CD4-positive, alpha-beta T cell treated with Interleukin-2 at 100 ng/mL for 4 hours (primary cell): ENCODE results near the gene TVP23B.
A peak's percentile ranks its signal among the peaks of the same experiment; 100 is the strongest.
"Not testable (repeated sequence)": the region's sequence is repeated elsewhere in the genome, so short reads cannot be mapped to it uniquely, and the experiment has no call there.

Experiments
- DNase-seq: peaks from one replicate; pipeline ENCODE4 v3.0.0-alpha.2; 2020; ENCODE audit warnings: low spot score

Gene TVP23B

GRCh38 chr17:18780991-18781718 lies at the start of gene TVP23B:
Gene TVP23B, plus strand, starts transcription at chr17:18781183. Its CDS starts 111 bp downstream, at chr17:18781294.
- peak; percentile 93 for DNase-seq

GRCh38 chr17:18732438-18732837 lies 48.5 kb upstream of the TVP23B start:
- not testable (repeated sequence) for DNase-seq

- DNase-seq, result not testable (repeated sequence)
These were observed 47.6 kb upstream of the TVP23B start for GRCh38 chr17:18733350-18733749.

- not testable (repeated sequence) for DNase-seq
These were observed 41.2 kb upstream of the TVP23B start for GRCh38 chr17:18739616-18740391.

- not testable (repeated sequence) for DNase-seq
These were observed 39.8 kb upstream of the TVP23B start for GRCh38 chr17:18741228-18741627.

GRCh38 chr17:18743699-18744421 lies 37.1 kb upstream of the TVP23B start, which contains the start of gene FBXW10:
Gene FBXW10, plus strand, starts transcription at chr17:18744054. Its CDS starts 191 bp downstream, at chr17:18744245.
- not testable (repeated sequence) for DNase-seq

- DNase-seq, result not testable (repeated sequence)
These were observed 36.3 kb upstream of the TVP23B start for GRCh38 chr17:18744726-18745125.

- not testable (repeated sequence) for DNase-seq
These were observed 34.4 kb upstream of the TVP23B start for GRCh38 chr17:18746551-18746950.

GRCh38 chr17:18747501-18747900 lies 33.5 kb upstream of the TVP23B start:
- not testable (repeated sequence) for DNase-seq

- not testable (repeated sequence) for DNase-seq
These were observed 30.7 kb upstream of the TVP23B start for GRCh38 chr17:18750242-18750641.

GRCh38 chr17:18753829-18754409 lies 27.1 kb upstream of the TVP23B start:
- not testable (repeated sequence) for DNase-seq

GRCh38 chr17:18755969-18756368 lies 25.0 kb upstream of the TVP23B start:
- not testable (repeated sequence) for DNase-seq

- DNase-seq, result not testable (repeated sequence)
These were observed 23.5 kb upstream of the TVP23B start for GRCh38 chr17:18757368-18758044.

GRCh38 chr17:18758344-18758743 lies 22.6 kb upstream of the TVP23B start:
- not testable (repeated sequence) for DNase-seq

- not testable (repeated sequence) for DNase-seq
These were observed 20.8 kb upstream of the TVP23B start for GRCh38 chr17:18760221-18760620.

- DNase-seq, result not testable (repeated sequence)
These were observed 10.4 kb upstream of the TVP23B start for GRCh38 chr17:18770572-18770971.

GRCh38 chr17:18771066-18771465 lies 9.9 kb upstream of the TVP23B start:
- DNase-seq, result not testable (repeated sequence)

GRCh38 chr17:18772471-18772870 lies 8.5 kb upstream of the TVP23B start:
- no peak for DNase-seq

GRCh38 chr17:18781805-18782204 lies 822 bp downstream of the TVP23B start:
- DNase-seq, result peak; percentile 6

GRCh38 chr17:18785933-18786332 lies 5.0 kb downstream of the TVP23B start:
- DNase-seq, result not testable (repeated sequence)

- DNase-seq, result not testable (repeated sequence)
These were observed 5.9 kb downstream of the TVP23B start for GRCh38 chr17:18786890-18787289.
